H1 (cell line): ENCODE measurements around the gene LRRC4. TPM values are rescaled to one million over a fixed set of nuclear protein-coding genes. Genes with fewer than 3 reads are reported as not detected.

ENCODE experiments used
- CTCF ChIA-PET: fragments of 300-600 bp; sonication (Branson Sonifier 250); formaldehyde crosslinking; loops from one replicate; lab custom pipeline; 2021; ENCODE audit not compliant: partially characterized antibody; lab: Charles Lee
- POLR2A ChIA-PET: fragments of 300-600 bp; sonication (Branson Sonifier 250); formaldehyde crosslinking; loops from one replicate; lab custom pipeline; 2021; ENCODE audit warnings: inconsistent platforms; ENCODE audit not compliant: partially characterized antibody; lab: Charles Lee
- DNase-seq, 2 experiments: peaks; one replicate each; pipeline versions ENCODE4 v3.0.0 to v3.0.0-alpha.2; 2010 to 2022; ENCODE audit warnings: low spot score in 2 of 2, low read depth in 1 of 2, mixed read lengths in 1 of 2
- FAIRE-seq: peaks from 2 replicates; lab custom pipeline; 2011; peaks lifted over from hg19 to GRCh38; lab: Jason Lieb, UNC
- H2AFZ ChIP-seq: 2 replicates; pipeline ENCODE4 v1.8.1; 2012; ENCODE audit warnings: low read length, inconsistent platforms
- H2AK5ac ChIP-seq: 2 replicates; pipeline ENCODE4 v1.6.1; 2013; ENCODE audit warnings: low read depth, low read length
- H2BK120ac ChIP-seq: replicated peaks from 2 replicates; pipeline ENCODE3; 2013; ENCODE audit warnings: low read depth, low read length, inconsistent platforms
- H2BK12ac ChIP-seq: 2 replicates; pipeline ENCODE4 v1.6.1; 2013; ENCODE audit warnings: low read depth, low read length
- H2BK15ac ChIP-seq: 2 replicates; pipeline ENCODE4 v1.6.1; 2013; ENCODE audit warnings: low read length
- H2BK20ac ChIP-seq: 2 replicates; pipeline ENCODE4 v1.6.1; 2013; ENCODE audit warnings: low read length
- H2BK5ac ChIP-seq: 2 replicates; pipeline ENCODE4 v1.6.1; 2013; ENCODE audit warnings: low read depth, low read length
- H3K14ac ChIP-seq: 2 replicates; pipeline ENCODE4 v1.6.1; 2013; ENCODE audit warnings: inconsistent platforms; ENCODE audit not compliant: insufficient read length
- H3K18ac ChIP-seq: 2 replicates; pipeline ENCODE4 v1.6.1; 2013; ENCODE audit warnings: low read length; ENCODE audit errors: extremely low read depth
- H3K23ac ChIP-seq: 2 replicates; pipeline ENCODE4 v1.6.1; 2013; ENCODE audit warnings: inconsistent platforms; ENCODE audit not compliant: insufficient read length
- H3K23me2 ChIP-seq: 2 replicates; pipeline ENCODE4 v1.6.1; 2013; ENCODE audit warnings: low read depth, low read length
- H3K27ac ChIP-seq: 2 replicates; pipeline ENCODE4 v1.6.1; 2011; ENCODE audit warnings: low read depth, low read length, inconsistent platforms
- H3K27me3 ChIP-seq, 4 experiments: replicated peaks in 1 of 4; 1 replicate in 1 of 4; 2 replicates in 3 of 4; pipeline versions ENCODE4 v1.6.1 to v1.8.1; 2011 to 2013; ENCODE audit warnings: low read length in 3 of 4, mild to moderate bottlenecking in 3 of 4, inconsistent platforms in 2 of 4, mixed read lengths in 2 of 4, moderate library complexity in 1 of 4; ENCODE audit not compliant: control insufficient read depth in 3 of 4, insufficient read depth in 3 of 4; ENCODE audit errors: extremely low read depth in 1 of 4
- H3K36me3 ChIP-seq, 4 experiments: 2 replicates each; pipeline versions ENCODE4 v1.6.1 to v1.8.1; 2011 to 2013; ENCODE audit warnings: mild to moderate bottlenecking in 4 of 4, low read length in 3 of 4, moderate library complexity in 2 of 4, control low read depth in 1 of 4, inconsistent platforms in 1 of 4; ENCODE audit not compliant: insufficient read depth in 4 of 4, control insufficient read depth in 2 of 4
- H3K4ac ChIP-seq: replicated peaks from 2 replicates; pipeline ENCODE3; 2013; ENCODE audit warnings: low read length, low read depth, mixed read lengths, inconsistent platforms; ENCODE audit not compliant: insufficient read length
- H3K4me1 ChIP-seq, 4 experiments: replicated peaks in 1 of 4; 1 replicate in 1 of 4; 2 replicates in 3 of 4; pipeline versions ENCODE4 v1.6.1 to v1.8.1; 2011 to 2013; ENCODE audit warnings: low read length in 3 of 4, inconsistent platforms in 2 of 4, mixed read lengths in 1 of 4; ENCODE audit not compliant: insufficient read depth in 4 of 4, control insufficient read depth in 3 of 4
- H3K4me2 ChIP-seq, 2 experiments: 2 replicates each; pipeline versions ENCODE4 v1.6.1 to v1.8.1; 2011 to 2013; ENCODE audit warnings: low read depth in 2 of 2, low read length in 2 of 2, control low read depth in 1 of 2, inconsistent platforms in 1 of 2, mild to moderate bottlenecking in 1 of 2; ENCODE audit not compliant: insufficient read depth in 1 of 2
- H3K4me3 ChIP-seq, 4 experiments: fragments of 200-600, 300-600 bp in 1 of 4; sonication (generic), shearing (Covaris generic), sonication (Bioruptor Twin) in 1 of 4; 2 replicates each; pipeline versions ENCODE4 v1.5.1 to v1.8.1; 2011 to 2016; ENCODE audit warnings: low read length in 4 of 4, low read depth in 3 of 4, control low read depth in 2 of 4, inconsistent platforms in 2 of 4, mild to moderate bottlenecking in 2 of 4, mixed read lengths in 1 of 4, moderate library complexity in 1 of 4; ENCODE audit not compliant: insufficient read depth in 2 of 4; ENCODE audit errors: extremely low read depth in 1 of 4
- H3K56ac ChIP-seq: replicated peaks from 2 replicates; pipeline ENCODE3; 2013; ENCODE audit warnings: low read depth, mild to moderate bottlenecking, mixed read lengths, low read length, inconsistent platforms; ENCODE audit not compliant: insufficient read length
- H3K79me1 ChIP-seq: 2 replicates; pipeline ENCODE4 v1.6.1; 2013; ENCODE audit warnings: low read depth, low read length, control low read depth
- H3K79me2 ChIP-seq, 2 experiments: 2 replicates each; pipeline versions ENCODE4 v1.6.1 to v1.8.1; 2012 to 2013; ENCODE audit warnings: low read length in 2 of 2, mild to moderate bottlenecking in 2 of 2, inconsistent platforms in 1 of 2; ENCODE audit not compliant: insufficient read depth in 2 of 2, control insufficient read depth in 1 of 2
- H3K9ac ChIP-seq, 4 experiments: replicated peaks in 1 of 4; 1 replicate in 1 of 4; 2 replicates in 3 of 4; pipeline versions ENCODE4 v1.6.1 to v1.8.1; 2011 to 2013; ENCODE audit warnings: low read depth in 3 of 4, low read length in 3 of 4, control low read depth in 2 of 4, mild to moderate bottlenecking in 2 of 4, moderate library complexity in 2 of 4, inconsistent platforms in 1 of 4; ENCODE audit errors: extremely low read depth in 1 of 4
- H3K9me3 ChIP-seq, 2 experiments: 2 replicates each; pipeline versions ENCODE4 v1.6.1 to v1.8.1; 2012 to 2013; ENCODE audit warnings: mild to moderate bottlenecking in 2 of 2, moderate library complexity in 2 of 2, control low read depth in 1 of 2, inconsistent platforms in 1 of 2, low read depth in 1 of 2, low read length in 1 of 2, mixed read lengths in 1 of 2; ENCODE audit not compliant: insufficient read depth in 2 of 2
- H4K20me1 ChIP-seq, 2 experiments: replicated peaks in 1 of 2; 2 replicates each; pipeline versions ENCODE3 to v1.8.1; 2011 to 2013; ENCODE audit warnings: inconsistent platforms in 2 of 2, low read length in 2 of 2, mild to moderate bottlenecking in 1 of 2; ENCODE audit not compliant: insufficient read depth in 2 of 2, control insufficient read depth in 1 of 2
- H4K5ac ChIP-seq: 2 replicates; pipeline ENCODE4 v1.6.1; 2013; ENCODE audit warnings: low read length, low read depth, mixed read lengths, inconsistent platforms; ENCODE audit not compliant: insufficient read length
- H4K8ac ChIP-seq: 2 replicates; pipeline ENCODE4 v1.8.0; 2013; ENCODE audit warnings: mild to moderate bottlenecking, moderate library complexity, low read length, inconsistent platforms; ENCODE audit not compliant: insufficient read depth; ENCODE audit errors: extremely low read depth
- H4K91ac ChIP-seq: replicated peaks from 2 replicates; pipeline ENCODE3; 2013; ENCODE audit warnings: low read length, mixed read lengths, inconsistent platforms; ENCODE audit not compliant: insufficient read length
- CHD2 ChIP-seq: IDR thresholded peaks from 2 replicates; pipeline ENCODE4 v1.6.1; 2012; ENCODE audit warnings: low read length, improper control_type of control experiment
- RAD21 ChIP-seq, 2 experiments: IDR thresholded peaks in 1 of 2; conservative IDR thresholded peaks in 1 of 2; 2 replicates each; pipeline ENCODE4 v1.6.1; 2011; ENCODE audit warnings: low read depth in 2 of 2, low read length in 2 of 2, improper control_type of control experiment in 1 of 2, inconsistent platforms in 1 of 2, mild to moderate bottlenecking in 1 of 2, moderate library complexity in 1 of 2
- TAF7 ChIP-seq: optimal IDR thresholded peaks from 2 replicates; pipeline ENCODE3; 2011; ENCODE audit warnings: low read depth, mild to moderate bottlenecking, inconsistent platforms, low read length, moderate library complexity, borderline replicate concordance
- WGBS, 2 experiments: shearing (Covaris generic) in 1 of 2; methylation state at CpG; one replicate each; pipeline versions ENCODE4 v1.1.6 to v1.1.7; 2013 to 2015; ENCODE audit warnings: low lambda C conversion rate in 2 of 2, mixed read lengths in 2 of 2, inconsistent platforms in 1 of 2, low coverage in 1 of 2, missing lambda C conversion rate in 1 of 2; ENCODE audit not compliant: insufficient replicate concordance in 2 of 2, insufficient coverage in 1 of 2, insufficient read length in 1 of 2; ENCODE audit errors: extremely low coverage in 1 of 2, missing lambda C conversion rate in 1 of 2; 5-methylcytosine and 5-hydroxymethylcytosine counted together
- polyA plus RNA-seq, 7 experiments: library from polyadenylated mRNA; depleted of rRNA in 3 of 7; stranded (reverse) in 5 of 7; unstranded in 2 of 7; fragments of >200 nt in 5 of 7; fragments of 200-250 nt in 2 of 7; gene quantifications; 1 replicate in 5 of 7; 2 replicates in 1 of 7; 4 replicates in 1 of 7; pipeline versions ENCODE4 v1.2.1 to v1.2.3, GENCODE V29; 2011 to 2013; ENCODE audit warnings: missing spikeins in 2 of 7, mixed read lengths in 2 of 7
- total RNA-seq: library from RNA; stranded (reverse); fragmentation: NEBNext Ultra II Directional; extraction: Animal tissue kit (Norgen Biotek cat#: 25700); gene quantifications from 2 replicates; pipeline ENCODE4 v1.2.1, GENCODE V29; 2021
- TF ChIP-seq, protein P1 (sequence below), 3 experiments: IDR thresholded peaks; 1 replicate in 2 of 3; 2 replicates in 1 of 3; pipeline versions ENCODE4 v1.5.1 to v1.6.1; 2011; ENCODE audit warnings: low read length in 3 of 3, mild to moderate bottlenecking in 3 of 3, inconsistent platforms in 2 of 3, low read depth in 1 of 3, moderate library complexity in 1 of 3; ENCODE audit not compliant: insufficient read depth in 1 of 3; ENCODE audit errors: control extremely low read depth in 1 of 3

The LRRC4 gene
- total and polyA plus RNA-seq, 2 of the 8 experiments (the other 6 are each of a cell fraction or from before 2014, with no cell fraction given), result 13.4 to 16.4 TPM

DNA sequence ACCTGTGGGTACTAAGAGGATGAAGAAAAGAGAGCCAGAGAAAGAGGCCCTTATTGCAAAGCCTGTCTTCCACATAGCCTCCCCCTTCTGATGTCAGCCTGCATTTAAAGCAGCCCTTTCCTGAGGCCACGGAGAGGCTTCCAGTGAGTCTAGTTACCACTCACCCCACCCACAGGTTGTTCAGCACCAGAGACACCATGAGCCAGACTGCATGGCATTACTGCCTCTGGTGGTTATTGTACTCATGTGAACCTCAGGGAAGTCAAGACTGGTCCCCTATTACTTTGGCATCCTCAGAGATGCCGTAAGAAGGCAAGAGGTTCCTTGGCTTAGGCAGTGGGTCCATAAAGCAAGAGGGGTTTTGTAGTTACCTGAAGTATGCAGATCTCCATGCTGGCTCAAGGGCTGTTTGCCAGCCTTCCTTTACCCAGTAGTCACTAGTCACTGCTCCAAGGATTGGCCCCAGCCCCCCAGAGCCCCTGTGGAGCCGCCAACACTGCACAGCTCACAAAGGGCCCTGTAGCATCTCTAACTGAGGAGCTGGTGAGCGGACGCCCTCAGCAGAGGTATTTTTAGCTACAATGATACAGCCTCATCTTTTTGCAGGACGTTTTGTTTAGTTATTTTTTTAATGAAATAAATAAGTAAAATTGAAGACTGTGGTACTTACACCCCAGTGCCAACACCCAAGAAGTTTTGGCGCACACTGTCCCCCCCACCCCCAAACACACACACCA lies 20.7 kb downstream of the LRRC4 start:
- H3K4me2 ChIP-seq, result no peak overlapping the region
- ChIA-PET CTCF (interaction anchor here (0.7 to 3.2 kb wide), 13 partner anchors 10 to 284 kb away, joined by 3 to 19 read pairs (median 5); no protein-coding TSS in a partner anchor), POLR2A (interaction anchor here (1.4 kb wide), 1 partner anchor 15 kb away, joined by 3 read pairs; no protein-coding TSS in a partner anchor)
- 76% methylated on average over 7 of the region's 7 CpGs; no CpG with 5 or more reads in 1 of the 2 experiments for WGBS, 2 experiments
- no peak overlapping the region for H3K27ac ChIP-seq
- no peak overlapping the region for H3K18ac ChIP-seq
- no peaks in the 10 kb centered on the region for H3K27me3 ChIP-seq
- no peaks in the 10 kb centered on the region; the same call in 1 of the 2 replicates for H3K79me1 ChIP-seq
- no peak overlapping the region for H3K23ac ChIP-seq
- H3K23me2 ChIP-seq, result no peaks in the 10 kb centered on the region
- H3K36me3 ChIP-seq, result 0 out of 8 replicates have a peak, but pooled peaks cover 0 to 2% (median 0%) of the 10 kb centered on the region in 4 experiments
- H4K8ac ChIP-seq, result no peak overlapping the region
- no peak overlapping the region for H4K5ac ChIP-seq
- H3K79me2 ChIP-seq, result no peaks in the 10 kb centered on the region
- DNase-seq (no peak), FAIRE-seq (no peak)
- TF ChIP-seq CHD2 (no peak), RAD21 (IDR thresholded peaks at IDR 0.05 in 1 of 2, conservative IDR thresholded peaks at IDR 0.05 in 1 of 2; ENCODE audit: low read depth in 2 of 2, low read length in 2 of 2) (peak; percentile 61 to 65), TAF7 (no peak)
- TF ChIP-seq, protein P1, sequence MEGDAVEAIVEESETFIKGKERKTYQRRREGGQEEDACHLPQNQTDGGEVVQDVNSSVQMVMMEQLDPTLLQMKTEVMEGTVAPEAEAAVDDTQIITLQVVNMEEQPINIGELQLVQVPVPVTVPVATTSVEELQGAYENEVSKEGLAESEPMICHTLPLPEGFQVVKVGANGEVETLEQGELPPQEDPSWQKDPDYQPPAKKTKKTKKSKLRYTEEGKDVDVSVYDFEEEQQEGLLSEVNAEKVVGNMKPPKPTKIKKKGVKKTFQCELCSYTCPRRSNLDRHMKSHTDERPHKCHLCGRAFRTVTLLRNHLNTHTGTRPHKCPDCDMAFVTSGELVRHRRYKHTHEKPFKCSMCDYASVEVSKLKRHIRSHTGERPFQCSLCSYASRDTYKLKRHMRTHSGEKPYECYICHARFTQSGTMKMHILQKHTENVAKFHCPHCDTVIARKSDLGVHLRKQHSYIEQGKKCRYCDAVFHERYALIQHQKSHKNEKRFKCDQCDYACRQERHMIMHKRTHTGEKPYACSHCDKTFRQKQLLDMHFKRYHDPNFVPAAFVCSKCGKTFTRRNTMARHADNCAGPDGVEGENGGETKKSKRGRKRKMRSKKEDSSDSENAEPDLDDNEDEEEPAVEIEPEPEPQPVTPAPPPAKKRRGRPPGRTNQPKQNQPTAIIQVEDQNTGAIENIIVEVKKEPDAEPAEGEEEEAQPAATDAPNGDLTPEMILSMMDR (IDR thresholded peaks at IDR 0.05; ENCODE audit: control extremely low read depth in 1 of 3, insufficient read depth in 1 of 3, low read depth in 1 of 3, low read length in 3 of 3), result peak; percentile 19 to 58 (median 39)
- H3K4me1 ChIP-seq, result peaks cover 4 to 10% (median 7%) of the 10 kb centered on the region in 4 experiments
- no peak overlapping the region for H2AK5ac ChIP-seq
- H4K91ac ChIP-seq, result no peak overlapping the region
- no peak overlapping the region for H2BK120ac ChIP-seq
- H2AFZ ChIP-seq, result no peak overlapping the region
- H3K4me3 ChIP-seq, result no peak overlapping the region
- H4K20me1 ChIP-seq, result peaks cover 2 to 8% of the 10 kb centered on the region in 2 experiments
- H2BK20ac ChIP-seq, result no peak overlapping the region
- H3K9ac ChIP-seq, result no peak overlapping the region
- no peaks in the 10 kb centered on the region for H3K9me3 ChIP-seq
- no peak overlapping the region for H2BK5ac ChIP-seq
- no peak overlapping the region for H2BK12ac ChIP-seq
- no peak overlapping the region for H3K14ac ChIP-seq
- no peak overlapping the region for H3K4ac ChIP-seq
- H2BK15ac ChIP-seq, result no peak overlapping the region
- H3K56ac ChIP-seq, result no peak overlapping the region
